Stimulated activated CD4-positive, alpha-beta T cell treated with anti-CD3 and anti-CD28 coated beads, Interleukin-15, amount 100 ng/mL, for 1 hour (primary cell): ENCODE measurements around the gene PRMT9.

Experiments used
- DNase-seq, 2 donors: peaks; one replicate each; pipeline ENCODE4 v3.0.0-alpha.2; 2020; ENCODE audit warnings: low read depth in 1 of 2, low spot score in 1 of 2

PRMT9 gene

DNA sequence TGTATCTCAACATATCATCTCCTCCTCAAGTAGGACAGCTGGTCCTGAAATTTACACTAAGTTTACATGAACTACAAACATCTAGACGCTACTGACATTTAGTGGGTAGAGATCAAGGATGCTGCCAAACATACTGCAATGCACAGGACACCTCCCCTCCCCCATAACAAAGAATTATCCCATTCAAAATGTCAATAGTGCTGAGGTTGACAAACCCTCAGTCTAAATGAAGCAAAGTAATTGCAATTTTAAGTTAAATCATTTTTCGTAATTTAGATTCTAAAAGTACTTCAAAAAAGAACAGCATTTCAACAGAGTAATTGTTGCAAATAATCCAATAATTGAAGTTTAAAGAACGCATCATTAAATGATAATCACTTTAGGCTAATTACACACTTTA, 1.2 kb downstream of the PRMT9 start:
- no peak for DNase-seq

DNA sequence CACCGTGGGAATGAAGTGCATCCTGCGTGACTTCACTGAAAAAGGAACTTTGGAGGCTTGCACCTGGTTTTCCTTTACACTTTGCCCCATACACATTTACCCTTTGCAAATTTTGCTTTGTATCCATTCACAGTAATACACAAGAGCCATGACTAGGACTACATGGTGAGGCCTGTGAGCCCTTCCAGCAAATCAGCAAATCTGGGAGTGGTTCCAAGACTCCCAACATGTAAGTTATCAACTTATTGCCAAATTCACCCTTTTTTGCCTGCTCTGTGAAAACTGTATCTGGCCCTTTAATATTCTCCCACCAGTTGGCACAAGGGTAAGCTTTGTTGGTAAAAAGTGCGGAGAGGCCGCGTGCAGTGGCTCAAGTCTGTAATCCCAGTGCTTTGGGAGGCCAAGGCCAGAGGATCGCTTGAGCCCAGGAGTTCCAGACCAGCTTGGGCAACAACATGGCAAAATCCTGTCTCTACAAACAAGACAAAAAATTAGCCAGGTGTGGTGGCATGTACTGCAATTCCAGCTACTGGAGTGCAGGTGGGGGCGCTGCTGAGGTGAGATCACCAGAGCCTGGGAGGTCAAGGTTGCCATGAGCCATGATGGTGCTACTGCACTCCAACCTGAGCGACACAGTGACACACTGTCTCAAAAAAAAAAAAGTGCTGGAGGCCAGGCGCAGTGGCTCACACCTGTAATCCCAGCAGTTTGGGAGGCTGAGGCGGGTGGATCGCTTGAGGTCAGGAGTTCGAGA, 5.0 kb downstream of the PRMT9 start:
- DNase-seq: no peak

DNA sequence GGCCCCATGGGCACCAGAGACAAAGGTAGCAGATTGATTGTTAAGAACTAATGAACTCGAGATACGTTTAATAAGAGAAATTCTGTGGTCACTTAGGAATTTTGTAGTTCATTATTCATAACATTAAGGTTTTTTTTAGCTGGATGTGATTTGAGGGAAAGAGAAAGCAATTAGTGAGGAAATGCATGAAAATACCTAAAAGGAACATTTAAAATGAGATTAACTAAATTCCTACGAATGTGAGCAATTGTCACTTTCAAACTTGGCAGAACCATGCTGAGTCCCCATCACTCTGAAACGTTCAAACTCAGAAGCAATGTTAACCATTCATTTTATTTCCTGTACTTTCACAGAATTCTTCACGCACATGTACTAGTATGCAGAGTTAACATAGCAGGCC, 5.9 kb downstream of the PRMT9 start:
- no peak for DNase-seq

DNA sequence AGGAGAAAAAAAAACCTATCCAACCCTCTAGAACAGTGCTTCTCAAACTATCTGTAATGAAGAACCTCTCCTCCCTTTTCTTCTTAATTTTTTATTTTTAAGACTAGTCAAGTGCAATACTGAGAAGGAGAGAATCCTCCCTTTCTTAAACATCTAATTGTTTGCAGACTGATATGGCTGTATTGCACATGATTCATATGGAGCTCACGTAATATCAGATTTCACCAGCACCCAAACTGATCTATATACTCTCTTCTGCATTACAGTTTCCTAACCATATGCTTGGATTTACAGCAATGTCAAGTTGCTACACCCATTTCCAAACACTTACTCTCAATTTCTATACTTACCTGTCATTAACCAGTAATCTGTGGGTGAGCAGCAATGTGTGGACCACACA, 9.5 kb downstream of the PRMT9 start:
- DNase-seq: no peak

DNA sequence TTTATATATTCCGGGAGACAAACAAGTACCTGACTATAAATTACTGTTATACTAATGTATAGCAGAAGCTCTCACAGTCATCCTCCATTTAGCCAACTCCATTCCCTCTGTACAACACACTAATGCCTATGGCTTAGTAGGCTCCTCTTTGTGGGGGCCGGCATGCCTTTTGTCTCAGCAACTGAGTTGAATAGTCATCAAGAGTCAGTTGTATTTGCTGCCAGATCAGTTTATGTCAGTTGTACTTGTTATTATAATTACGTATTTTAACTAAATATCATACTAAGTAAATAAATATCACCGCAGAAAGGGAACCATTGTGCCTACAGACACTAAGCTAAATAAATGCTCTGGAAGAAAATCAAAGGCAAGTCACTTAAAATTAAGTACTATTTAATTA, 9.9 kb downstream of the PRMT9 start:
- DNase-seq: no peak

DNA sequence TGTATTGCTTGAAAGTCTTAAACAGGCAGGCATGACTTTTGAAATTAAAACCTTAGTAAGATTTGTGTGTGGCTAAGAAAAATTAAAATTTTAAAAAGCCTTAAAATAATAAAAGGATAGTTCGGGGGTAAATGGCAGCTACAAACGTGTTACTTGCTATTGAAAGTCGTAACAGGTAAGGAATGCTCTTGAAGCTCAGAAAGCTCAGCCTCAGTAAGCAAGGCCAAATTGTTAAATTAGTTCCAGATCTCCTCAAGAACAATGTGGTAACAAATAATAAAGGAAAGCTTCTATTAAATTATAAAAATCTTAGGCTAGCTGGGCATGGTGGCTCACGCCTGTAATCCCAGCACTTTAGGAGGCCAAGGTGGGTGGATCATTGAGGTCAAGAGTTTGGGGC, 25.5 kb downstream of the PRMT9 start:
- DNase-seq: no peak

DNA sequence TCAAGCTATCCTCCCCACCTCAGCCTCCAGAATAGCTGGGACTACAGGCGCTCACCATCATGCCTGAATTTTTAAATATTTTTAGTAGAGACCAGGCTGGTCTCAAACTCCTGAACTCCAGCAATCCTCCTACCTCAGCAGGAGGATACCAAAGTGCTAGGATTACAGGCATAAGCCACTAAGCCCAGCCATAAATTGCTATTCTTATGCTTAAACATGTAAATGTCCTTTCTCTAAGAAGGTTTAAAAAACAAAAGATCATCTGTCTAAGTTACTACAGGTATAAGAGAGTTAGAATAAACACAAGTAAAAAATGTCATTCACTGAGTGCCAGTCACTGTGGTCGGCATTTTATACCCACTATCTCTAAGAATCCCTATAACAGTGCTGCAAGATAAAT, 28.3 kb downstream of the PRMT9 start:
- no peak for DNase-seq

DNA sequence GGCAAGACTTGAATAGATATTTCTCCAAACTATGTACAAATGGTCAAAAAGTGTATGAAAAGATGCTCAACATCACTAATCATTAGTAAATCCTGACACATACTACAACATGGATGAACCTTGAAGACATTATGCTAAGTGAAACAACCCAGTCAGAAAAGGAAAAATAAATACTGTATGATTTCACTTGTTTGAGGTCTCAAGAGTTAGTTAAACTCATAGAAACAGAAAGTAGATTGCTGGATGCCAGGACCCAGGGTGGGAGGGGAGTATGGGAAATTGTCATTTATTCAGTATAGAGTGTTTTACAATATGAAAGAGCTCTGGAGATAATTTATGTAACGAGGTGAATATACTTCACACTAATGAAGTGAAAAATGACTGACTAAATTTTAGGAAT, 32.4 kb downstream of the PRMT9 start:
- no peak for DNase-seq

DNA sequence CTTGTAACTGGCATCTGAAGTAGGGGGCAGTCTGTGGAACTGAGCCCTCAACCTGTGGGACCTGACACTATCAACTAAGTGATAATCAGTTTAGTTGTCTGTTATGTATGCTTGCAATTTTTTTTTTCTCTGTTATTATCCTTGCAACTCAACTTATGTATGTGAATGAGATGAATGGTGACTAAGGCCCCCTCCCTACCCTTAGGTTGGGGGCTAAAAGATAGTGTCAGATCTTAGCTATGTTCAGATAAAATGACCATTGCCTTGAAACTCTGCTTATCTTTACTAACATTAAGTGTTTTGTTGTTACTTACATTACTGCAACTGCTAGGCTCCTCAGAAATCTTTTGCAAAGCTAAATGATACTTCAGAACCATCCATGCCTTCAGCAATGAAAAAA, 35.3 kb downstream of the PRMT9 start:
- DNase-seq: no peak

DNA sequence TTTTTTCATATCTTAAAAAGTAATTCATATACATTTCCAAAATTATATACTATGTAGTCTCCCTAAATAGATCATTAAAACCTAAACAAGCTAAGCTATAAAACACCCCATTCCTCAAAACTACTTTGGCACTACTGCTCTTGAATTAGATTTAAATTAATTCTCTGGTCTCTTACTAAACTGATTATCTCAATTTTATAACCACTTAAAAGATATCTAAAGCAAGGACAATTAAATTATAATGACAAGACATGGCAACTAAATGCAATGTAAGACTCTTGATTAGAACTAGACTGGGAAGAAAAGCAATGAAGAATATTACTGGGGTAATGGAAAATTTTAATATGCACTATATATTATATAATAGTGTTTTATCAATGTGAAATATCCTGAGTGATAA, 38.9 kb downstream of the PRMT9 start:
- no peak for DNase-seq

DNA sequence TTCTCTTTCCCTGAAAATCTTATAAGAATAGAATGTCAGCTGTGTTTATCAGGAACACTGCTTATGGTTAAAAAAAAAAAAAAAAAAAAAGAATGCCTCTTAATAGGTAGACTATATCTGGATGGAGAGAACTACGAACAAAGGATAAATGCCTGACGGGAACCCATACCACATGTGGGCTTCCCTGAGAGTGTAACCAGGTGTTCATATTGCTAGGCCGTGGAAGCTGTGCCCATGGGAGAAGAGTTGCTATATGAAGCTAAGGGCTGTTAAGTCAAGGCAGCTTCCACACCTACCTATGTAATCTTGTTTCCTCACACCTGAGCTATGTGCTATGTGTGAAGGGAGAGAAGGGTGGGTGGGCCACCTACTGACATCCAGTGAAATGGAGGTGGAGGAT, 39.5 kb downstream of the PRMT9 start:
- no peak for DNase-seq

DNA sequence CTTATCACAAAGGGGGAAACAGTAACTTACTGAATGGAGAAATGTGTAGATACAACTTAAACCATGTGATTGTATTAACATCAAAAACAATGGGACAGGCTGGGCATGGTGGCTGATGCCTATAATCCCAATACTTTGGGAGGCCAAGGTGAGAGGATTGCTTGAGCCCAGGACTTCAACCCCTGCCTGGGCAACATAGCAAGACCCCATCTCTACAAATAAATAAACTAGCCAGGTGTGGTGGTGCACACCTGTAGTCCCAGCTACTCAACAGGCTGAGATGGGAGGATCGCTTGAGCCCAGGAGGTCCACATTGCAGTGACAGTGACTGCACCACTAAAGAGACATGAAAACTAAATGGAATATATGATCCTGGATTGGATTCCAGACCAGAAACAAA, 40.3 kb downstream of the PRMT9 start:
- no peak for DNase-seq

DNA sequence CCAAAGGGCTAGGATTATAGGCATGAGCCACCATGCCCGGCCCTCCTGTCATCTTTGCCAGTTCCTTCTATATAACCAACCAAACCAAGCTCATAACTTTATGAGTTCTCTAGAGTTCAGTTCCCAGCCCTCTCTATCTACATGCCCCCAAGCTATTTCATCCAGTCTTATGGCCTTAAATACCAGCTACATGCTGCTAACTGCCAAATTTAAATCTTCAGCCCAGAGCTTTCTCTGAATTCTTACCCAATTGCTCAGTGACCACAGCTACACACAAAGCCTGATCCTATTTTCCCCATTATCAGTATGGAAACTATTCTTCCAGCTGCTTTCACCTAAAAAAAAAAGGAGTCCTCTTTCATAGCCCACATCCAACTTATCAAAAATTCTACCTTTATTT, 43.6 kb downstream of the PRMT9 start:
- DNase-seq: no peak

DNA sequence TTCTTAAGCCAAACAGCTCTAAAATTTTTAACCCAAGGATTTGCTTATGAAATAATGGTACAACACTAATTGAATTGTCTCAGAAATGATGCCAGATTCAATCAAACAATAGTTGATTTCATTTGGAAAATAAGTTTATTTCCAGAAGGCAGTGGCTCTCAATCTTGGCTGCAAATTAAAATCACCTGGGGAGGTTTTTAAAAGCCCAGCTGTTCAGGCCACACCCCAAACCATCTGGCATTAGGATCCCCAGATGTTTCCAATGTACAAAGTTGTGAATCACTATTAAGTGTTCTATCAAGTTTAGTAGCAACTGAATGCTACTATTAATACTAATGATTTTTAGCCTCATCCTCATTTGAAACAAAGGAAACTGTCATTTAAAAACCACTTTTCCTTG, 44.6 kb downstream of the PRMT9 start:
- no peak for DNase-seq

DNA sequence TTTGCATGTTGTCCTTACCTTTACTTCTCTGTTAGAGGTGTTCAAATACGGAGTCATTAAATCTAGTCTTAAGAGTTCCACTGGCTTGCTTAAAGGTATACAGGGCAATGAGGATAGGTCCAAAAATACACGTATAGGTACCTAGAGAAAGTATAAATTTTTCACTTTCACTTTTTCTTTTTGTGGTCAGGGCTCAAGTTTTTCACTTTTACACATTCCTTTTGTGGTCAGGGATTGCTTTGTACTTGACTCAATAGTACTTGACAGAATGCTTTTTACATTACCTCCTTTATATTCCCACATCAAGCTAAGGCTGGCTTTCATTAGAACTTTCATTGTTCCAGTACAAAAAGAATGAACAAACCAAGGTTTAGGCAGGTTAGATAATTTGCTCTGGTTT, 45.0 kb downstream of the PRMT9 start:
- no peak for DNase-seq

DNA sequence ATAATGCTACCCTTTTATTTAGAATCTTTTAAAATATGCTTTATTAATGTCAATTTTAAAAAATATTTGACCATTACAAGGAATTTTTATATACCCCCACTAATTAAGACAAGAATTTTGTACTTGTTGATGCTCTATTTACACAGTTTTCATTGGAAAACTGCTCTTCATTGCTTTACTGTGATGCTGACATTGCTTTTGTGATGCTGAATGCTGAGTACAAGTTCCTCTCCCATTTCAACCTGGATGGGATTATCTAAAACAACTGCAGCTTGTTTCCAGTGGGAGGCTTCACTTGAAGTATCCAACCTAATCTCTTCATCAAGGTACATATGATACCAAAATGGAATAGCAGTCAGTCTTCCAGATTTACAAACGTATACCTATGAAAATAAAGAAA, 45.6 kb downstream of the PRMT9 start:
- DNase-seq: no peak

DNA sequence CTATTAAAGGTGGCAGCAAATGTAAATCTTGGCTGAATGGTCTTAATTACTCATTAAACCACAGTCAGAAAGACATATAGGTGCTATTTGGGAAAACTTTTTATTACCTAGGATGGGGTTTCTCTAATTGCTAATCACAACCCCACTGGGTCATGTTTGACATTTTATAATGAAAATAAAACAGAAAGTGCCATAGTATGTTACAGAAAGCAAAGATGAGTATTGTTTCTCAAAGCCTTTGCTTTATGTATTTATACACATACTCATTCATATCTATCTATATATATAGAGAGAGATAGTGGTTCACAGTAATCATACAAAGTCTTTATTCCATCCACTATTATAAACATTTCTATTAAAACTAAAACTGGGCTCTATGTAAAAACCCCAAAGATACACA, 48.6 kb downstream of the PRMT9 start:
- no peak for DNase-seq

DNA sequence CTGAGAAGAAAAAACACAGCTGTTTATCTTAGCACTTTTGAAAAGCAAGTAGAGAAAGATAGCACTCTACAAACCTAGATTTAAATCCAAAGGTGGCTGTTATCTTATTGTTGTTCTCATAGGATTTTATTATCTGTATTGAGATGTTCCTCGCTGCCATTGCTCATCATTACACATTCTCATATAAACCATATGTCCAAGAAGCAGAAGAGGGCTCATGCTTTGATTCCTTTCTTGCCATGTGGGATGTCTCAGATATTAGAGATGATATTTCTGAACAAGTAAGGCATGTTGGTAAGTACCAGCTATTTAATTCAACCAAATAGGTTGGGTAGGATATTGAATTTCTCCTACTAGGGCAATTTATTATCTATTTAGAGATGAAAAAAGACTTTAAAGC, 50.3 kb downstream of the PRMT9 start:
- no peak for DNase-seq

DNA sequence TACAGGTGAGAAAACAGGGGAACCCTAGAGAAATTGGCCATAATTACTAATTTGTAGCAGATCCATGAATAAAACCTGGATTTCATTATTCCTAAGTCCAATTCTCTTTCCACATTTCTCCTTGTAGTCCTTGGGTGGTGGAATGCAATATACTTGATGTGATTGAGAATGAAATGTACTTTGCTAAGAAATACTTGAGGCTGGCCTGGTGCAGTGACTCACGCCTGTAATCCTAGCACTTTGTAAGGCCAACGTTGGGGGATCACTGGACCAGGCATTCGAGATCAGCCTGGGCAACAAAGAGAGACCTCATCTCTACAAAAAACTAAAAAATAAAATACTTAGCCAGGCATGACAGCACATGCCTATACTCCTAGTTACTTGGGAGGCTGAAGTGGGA, 50.9 kb downstream of the PRMT9 start:
- no peak for DNase-seq

DNA sequence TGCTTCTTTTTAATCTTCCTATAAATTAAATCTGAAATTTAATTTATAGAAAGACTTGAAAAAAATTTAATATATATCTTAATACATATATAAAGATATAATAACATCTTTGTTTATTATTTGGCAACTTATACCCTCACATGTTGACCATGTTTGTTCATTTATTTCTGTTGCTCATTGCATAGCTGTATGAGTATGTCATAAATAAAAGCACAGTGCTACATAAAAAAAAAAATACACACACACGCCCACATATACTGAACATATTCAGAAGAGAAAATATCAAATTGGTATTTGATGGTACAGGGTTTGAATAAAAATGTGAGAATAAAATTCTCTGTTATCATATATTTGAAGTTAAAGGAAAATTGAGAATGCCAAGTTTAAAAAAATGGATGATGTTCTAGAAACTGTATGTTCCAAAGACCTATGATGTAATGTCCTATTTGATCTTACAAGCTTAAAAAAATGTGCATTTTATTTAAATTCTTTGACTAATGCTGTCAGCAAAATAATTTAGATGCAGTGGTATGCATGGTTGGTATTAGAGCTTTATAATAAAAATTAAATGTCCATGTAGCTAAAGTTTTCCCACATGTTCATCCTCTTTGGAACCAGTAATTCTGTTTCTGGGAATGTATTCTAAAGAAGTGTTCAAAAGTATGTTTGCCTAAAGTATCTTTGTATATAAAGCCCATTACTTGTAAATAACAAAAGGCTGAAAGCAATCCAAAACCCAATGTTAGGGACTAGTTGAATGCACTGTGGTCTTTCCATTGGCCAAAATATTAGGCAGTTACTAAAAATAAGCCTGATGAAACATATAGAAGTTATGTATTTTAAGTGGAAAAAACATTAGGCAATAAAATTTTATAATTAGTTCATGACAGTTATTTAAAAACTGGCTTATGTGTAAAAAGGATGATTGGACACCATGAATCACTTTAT, 53.9 kb downstream of the PRMT9 start:
- no peak for DNase-seq

DNA sequence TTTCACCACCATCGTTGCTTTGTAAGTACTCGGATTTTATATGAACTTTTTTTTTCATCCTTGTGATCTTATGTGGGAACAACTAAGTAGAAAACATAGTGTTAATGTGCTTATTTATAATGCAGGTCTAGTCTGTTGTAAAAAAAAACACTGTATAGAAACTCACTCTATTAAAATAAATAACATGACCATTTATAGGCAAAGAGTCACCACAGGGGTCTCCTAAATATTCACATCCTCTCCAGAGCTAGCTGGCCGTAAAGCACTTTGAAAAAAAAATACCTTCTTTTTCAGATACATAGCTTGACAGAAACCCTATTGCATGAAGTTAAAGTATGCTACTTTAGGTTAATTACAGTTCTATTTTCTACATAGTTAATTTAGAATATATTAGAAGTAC, 55.5 kb downstream of the PRMT9 start:
- DNase-seq: no peak

DNA sequence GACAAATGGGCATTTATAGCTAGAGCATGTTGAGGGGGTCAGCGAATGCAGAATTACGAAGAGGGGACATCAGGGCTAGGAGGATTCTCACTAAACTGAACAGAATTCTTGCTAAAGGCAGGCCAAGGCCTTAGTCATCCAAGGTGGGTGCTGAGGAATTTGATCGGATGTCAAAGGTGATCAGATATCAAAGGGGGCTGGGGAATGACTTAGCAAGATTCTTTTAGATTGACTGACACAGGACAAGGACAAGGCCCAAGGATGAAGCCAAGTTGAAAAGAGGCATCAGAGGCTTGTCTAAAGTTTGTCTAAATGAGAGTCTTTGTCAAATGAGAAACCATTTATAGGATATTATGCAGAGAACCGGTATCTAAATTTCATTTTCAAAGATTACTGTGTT, 57.1 kb downstream of the PRMT9 start:
- DNase-seq: no peak

DNA sequence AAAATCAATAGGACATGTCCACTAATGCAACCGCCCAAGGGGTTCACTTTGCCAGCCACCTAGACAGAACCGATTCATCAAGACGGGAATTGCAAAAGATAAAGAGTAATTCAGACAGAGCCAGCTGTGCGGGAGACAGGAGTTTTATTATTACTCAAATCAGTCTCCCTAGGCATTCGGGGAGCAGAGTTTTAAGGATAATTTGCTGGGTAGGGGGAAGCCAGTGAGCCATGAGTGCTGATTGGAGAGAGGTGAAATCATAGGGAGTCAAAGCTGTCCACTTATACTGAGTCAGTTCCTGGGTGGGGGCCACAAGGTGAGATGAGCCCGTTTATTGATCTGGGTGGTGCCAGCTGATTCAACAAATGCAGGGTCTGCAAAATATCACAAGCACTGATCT, 58.2 kb downstream of the PRMT9 start:
- no peak for DNase-seq
